GM12878 (cell line): ENCODE measurements around the gene DIP2C.

Source experiments
- ETV6 ChIP-seq, 2 experiments: fragments of 450-650 bp in 1 of 2; IDR thresholded peaks in 1 of 2; conservative IDR thresholded peaks in 1 of 2; 2 replicates each; pipeline ENCODE4 v1.6.1; 2014; ENCODE audit warnings: antibody characterized with exemption in 1 of 2, borderline replicate concordance in 1 of 2, low read depth in 1 of 2, mild to moderate bottlenecking in 1 of 2, moderate library complexity in 1 of 2
- KDM1A ChIP-seq: fragments of 200-600 bp; sonication (generic); IDR thresholded peaks from 2 replicates; pipeline ENCODE4 v1.6.1; 2016; ENCODE audit warnings: borderline replicate concordance
- TARDBP ChIP-seq: IDR thresholded peaks from 2 replicates; pipeline ENCODE4 v1.6.1; 2016; ENCODE audit warnings: borderline replicate concordance
- TF ChIP-seq, protein P1 (sequence below), 3 experiments: IDR thresholded peaks in 2 of 3; conservative IDR thresholded peaks in 1 of 3; 2 replicates each; pipeline ENCODE4 v1.5.1; 2011; ENCODE audit warnings: low read depth in 3 of 3, low read length in 3 of 3, mild to moderate bottlenecking in 3 of 3, control low read depth in 2 of 3, moderate library complexity in 2 of 3, inconsistent platforms in 1 of 3, mixed read lengths in 1 of 3; ENCODE audit not compliant: control insufficient read depth in 2 of 3, insufficient read depth in 1 of 3; ENCODE audit errors: extremely low read depth in 1 of 3

GRCh38 chr10:306007-306674 is 383.3 kb downstream of the DIP2C start:
- TF ChIP-seq, protein P1, sequence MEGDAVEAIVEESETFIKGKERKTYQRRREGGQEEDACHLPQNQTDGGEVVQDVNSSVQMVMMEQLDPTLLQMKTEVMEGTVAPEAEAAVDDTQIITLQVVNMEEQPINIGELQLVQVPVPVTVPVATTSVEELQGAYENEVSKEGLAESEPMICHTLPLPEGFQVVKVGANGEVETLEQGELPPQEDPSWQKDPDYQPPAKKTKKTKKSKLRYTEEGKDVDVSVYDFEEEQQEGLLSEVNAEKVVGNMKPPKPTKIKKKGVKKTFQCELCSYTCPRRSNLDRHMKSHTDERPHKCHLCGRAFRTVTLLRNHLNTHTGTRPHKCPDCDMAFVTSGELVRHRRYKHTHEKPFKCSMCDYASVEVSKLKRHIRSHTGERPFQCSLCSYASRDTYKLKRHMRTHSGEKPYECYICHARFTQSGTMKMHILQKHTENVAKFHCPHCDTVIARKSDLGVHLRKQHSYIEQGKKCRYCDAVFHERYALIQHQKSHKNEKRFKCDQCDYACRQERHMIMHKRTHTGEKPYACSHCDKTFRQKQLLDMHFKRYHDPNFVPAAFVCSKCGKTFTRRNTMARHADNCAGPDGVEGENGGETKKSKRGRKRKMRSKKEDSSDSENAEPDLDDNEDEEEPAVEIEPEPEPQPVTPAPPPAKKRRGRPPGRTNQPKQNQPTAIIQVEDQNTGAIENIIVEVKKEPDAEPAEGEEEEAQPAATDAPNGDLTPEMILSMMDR (IDR thresholded peaks at IDR 0.05 in 2 of 3, conservative IDR thresholded peaks at IDR 0.05 in 1 of 3; ENCODE audit: control insufficient read depth in 2 of 3, extremely low read depth in 1 of 3, insufficient read depth in 1 of 3, low read depth in 3 of 3, low read length in 3 of 3) = no peak
- no peak for TF ChIP-seq TARDBP
- TF ChIP-seq KDM1A = no peak
- TF ChIP-seq ETV6 (conservative IDR thresholded peaks at IDR 0.05 in 1 of 2, IDR thresholded peaks at IDR 0.05 in 1 of 2; ENCODE audit: borderline replicate concordance in 1 of 2, low read depth in 1 of 2) = no peak
